ENCODE measurements around the gene DPP9.
A peak's percentile ranks its signal among the peaks of the same experiment; 100 is the strongest.
"Not testable (repeated sequence)": the region's sequence is repeated elsewhere in the genome, so short reads cannot be mapped to it uniquely, and the experiment has no call there.

DPP9 gene

GRCh38 chr19:4684312-4685095 lies 39.1 kb downstream of the DPP9 start:
- DNase-seq: no peak

GRCh38 chr19:4682417-4683200 lies 41.0 kb downstream of the DPP9 start:
- DNase-seq: no peak

- DNase-seq: not testable (repeated sequence)
Measured at GRCh38 chr19:4680021-4680420, 43.6 kb downstream of the DPP9 start.

DNA sequence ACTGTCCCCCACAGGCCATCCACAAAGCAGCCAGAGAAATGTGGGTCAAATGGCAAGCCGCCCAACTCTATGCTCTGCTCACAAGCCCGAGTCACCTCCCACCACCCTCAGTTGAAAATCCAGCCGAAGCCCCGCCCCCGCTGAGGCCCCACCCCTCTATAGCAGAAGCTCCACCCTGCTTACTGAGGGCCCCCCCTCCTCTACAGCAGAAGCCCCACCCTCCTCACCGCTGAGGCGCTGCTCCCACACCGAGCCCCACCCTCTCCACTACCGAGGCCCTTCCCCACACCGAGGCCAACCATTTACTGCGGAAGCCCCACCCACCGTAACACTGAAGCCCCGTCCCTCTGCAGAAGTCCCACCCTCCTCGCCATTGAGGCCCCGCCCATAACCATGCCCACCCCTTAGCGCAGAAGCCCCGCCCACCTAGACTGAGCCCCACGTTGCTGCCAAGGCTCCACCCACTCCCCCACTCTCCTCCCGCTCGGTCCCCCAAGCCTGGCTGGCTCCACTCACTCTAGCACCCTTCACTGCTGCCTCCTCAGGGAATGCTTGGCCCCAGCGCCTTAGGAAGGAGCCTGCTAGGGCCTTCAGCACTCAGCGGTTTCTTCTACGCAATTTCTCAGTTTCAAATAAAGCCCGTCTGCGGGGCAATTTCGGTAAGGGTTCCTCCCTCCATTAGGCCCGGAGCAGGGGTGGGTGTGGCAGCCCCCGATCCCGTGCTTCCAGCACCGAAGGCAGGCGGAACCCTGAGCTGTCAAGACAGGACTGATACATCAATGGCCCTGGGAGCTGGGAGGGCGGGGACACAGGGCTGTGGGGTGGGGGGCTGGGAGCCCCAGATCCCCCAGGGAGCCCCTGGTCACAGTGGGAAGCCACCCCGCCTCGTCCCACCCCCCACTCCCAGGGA lies 44.5 kb downstream of the DPP9 start:
- no peak for DNase-seq

GRCh38 chr19:4676955-4677731 lies 46.5 kb downstream of the DPP9 start:
- peak; percentile 66 for DNase-seq

- DNase-seq: no peak
Measured at GRCh38 chr19:4675346-4675745, 48.3 kb downstream of the DPP9 start.

DNA sequence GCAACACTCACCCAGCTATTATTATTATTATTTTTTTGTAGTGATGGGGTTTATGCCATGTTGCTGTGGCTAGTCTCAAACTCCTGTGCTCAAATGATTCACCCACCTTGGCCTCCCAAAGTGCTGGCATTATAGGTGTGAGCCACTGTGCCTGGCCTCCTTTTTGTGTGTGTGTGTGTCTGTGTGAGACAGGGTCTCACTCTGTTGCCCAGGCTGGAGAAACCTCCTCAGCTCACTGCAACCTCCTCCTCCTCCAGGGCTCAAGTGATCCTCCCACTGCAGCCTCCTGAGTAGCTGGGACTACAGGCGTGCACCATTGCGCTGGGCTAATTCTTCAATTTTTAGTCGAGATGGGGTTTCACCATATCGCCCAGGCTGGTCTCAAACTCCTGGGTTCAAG lies 49.9 kb downstream of the DPP9 start:
- no peak for DNase-seq

DNA sequence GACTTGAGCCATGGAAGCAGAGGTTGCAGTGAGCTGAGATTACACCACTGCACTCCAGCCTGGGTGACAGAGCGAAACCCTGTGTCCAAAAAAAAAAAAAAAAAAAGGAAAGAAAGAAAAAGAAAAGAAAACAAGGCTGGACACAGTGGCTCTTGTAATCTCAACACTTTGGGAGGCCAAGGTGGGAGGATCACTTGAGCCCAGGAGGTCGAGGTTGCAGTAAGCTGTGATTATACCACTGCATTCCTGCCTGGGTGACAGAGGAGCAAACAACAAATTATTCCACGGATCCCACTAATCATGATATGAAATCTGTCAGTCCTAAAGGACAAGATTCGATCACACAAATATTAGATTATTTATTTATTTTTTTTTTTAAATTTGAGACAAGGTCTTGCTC lies 50.4 kb downstream of the DPP9 start:
- no peak for DNase-seq

DNA sequence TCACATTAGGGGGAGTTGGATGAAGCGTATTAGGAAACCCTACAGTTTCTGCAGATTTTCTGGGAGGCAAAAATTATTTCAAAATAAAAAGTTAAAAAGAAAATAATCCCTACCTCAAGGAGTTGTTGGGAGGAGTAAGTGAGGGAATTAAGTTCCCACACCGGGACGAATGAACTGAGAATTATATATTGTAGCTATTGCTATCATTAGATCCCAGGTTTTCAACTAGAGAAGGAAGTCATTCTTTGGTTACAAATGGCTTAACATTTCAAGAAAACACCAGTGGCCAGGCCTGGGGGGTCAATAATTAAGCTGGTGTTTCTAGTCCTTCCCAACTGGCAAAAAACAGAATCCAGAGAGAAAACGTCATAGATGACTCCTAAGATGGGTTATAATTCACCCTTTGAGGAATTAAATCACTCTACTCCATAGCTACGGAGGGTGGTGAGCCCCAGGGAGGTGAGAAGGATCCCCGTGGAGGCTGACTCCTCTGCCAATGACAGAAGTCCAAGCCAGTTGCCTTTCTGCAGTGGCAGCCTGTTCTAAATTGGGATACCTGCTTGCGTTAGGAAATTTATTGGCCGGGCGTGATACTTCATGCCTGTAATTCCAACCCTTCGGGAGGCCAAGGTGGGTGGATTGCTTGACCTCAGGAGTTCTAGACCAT lies 52.3 kb downstream of the DPP9 start:
- DNase-seq: no peak

- DNase-seq: peak; percentile 96
Measured at GRCh38 chr19:4669723-4670480, 53.7 kb downstream of the DPP9 start, which contains the start of gene MYDGF. MYDGF (minus strand) TSS chr19:4670342; CDS start chr19:4670334, 8 bp downstream.

- no peak for DNase-seq
Measured at GRCh38 chr19:4664642-4665041, 59.0 kb downstream of the DPP9 start.

GRCh38 chr19:4662812-4663211 lies 60.8 kb downstream of the DPP9 start:
- no peak for DNase-seq

GRCh38 chr19:4662020-4662695 lies 61.5 kb downstream of the DPP9 start:
- DNase-seq: no peak

DNA sequence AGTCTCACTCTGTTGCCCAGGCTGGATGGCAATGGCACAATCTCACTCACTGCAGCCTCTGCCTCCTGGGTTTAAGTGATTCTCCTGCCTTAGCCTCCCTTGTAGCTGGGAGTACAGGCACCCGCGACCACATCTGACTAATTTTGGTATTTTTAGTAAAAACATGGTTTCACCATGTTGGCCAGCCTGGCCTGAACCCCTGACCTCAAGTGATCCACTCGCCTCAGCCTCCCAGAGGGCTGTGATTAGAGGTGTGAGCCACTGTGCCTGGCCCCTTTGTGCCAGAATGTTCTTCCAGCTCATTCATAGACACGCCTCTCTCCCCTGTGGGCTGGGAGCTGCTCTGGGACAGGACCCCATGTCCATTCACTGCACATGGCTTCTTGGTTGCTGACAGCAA lies 62.6 kb downstream of the DPP9 start:
- DNase-seq: no peak

DNA sequence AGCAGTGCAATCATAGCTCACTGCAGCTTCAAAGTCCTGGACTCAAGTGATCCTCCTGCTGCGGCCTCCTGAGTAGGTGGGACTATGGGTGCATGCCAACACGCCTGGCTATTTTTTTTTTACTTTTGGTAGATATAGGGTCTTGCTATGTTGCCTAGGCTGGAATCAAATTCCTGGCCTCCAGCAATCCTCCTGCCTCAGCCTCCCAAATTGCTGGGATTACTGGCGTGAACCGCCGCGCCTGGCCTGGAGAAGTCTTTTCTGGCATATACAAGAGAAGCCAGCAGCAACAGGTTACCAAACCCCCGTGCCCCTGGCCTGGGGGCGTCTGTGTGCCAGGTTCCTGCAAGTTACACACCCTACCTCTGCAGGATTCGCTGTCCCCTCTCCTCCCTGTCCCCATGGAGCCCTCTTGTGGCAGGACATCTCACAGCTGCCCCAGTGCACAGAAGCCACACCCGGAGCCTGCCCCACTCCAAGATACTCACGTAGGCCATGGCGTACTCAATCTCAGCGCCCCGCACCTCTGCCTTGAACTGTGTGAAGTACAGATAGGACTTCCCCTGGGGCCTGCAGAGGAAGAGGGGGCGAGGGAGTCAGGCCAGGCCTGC lies 63.4 kb downstream of the DPP9 start:
- DNase-seq: no peak

DNA sequence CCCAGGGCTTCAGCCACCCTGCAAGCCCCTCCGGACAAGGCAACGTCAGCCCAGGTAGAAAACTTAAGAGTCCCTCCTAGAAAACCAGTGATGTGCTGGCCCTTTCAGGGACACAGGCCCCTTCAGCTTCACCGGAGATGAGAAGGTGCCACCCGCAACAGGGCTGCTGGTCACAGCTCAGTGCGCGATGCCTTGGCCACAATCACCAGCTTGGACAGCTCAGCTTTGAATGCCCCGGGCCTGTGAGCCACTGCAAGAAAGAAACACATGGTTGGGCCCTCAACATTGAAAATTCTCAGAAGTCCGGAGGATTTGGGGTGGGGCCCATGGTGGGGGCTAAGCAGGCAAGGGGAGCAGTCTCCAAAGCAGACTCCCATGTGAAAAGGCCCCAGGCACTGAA lies 65.8 kb downstream of the DPP9 start:
- no peak for DNase-seq

- DNase-seq: no peak
Measured at GRCh38 chr19:4657262-4657661, 66.4 kb downstream of the DPP9 start.

GRCh38 chr19:4656102-4656501 lies 67.5 kb downstream of the DPP9 start:
- no peak for DNase-seq

DNA sequence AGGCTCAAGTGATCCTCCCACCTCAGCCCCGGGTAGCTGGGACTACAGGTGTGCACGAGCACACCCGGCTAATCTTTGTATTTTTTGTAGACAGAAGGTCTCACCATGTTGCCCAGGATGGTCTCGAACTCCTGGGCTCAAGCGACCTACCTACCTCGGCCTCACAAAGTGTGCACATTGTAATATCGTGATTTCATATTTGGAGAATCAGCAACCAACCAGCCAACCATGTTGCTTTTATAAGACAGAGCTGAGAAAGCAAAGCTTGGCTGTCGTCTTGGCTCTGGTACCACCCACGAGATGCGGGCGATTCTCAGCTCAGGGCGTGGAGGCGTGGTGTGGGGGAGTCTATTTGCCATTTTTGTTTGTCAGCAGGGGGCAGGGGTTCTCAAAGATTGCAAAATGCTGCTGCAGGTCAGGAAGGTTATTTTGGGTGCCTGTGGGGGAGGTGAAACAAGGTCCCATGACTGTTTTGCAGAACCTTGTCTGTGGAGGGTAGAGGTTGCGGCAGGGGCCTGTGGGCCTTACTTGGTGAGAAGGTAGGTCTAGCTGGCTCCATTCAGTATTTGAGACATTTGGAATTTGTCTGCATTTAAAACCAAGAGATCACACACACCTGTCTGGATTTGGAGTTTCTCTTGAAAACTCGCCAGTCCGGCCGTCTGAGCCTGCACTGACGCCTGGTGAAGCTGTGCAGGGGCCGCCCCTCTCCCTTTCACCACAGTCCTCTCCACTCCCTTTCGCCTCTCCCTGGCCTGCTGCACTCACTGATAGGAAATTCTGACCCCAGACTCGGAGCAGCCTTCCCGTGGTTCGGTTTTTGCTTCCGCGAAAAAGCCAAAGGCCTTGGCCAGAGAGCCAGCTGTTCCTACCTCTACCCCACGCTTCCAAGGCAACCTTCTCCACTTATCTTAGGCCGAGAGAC lies 68.9 kb downstream of the DPP9 start:
- DNase-seq: no peak
